Gastroesophageal sphincter (tissue), 3 donors: ENCODE data around the gene NKAIN2.

ENCODE experiments used
- POLR2AphosphoS5 ChIP-seq: sonication (generic); formaldehyde crosslinking; IDR thresholded peaks from one replicate; pipeline ENCODE4 v1.6.1; 2017; ENCODE audit warnings: antibody characterized with exemption
- TF ChIP-seq, protein P1 (sequence below), 4 experiments: fragments of 200-600 bp in 2 of 4; fragments of 450-650 bp in 2 of 4; sonication (generic) in 1 of 4; IDR thresholded peaks; one replicate each; pipeline ENCODE4 v1.5.1; 2017 to 2019; ENCODE audit warnings: antibody characterized with exemption in 4 of 4, mild to moderate bottlenecking in 2 of 4, moderate library complexity in 2 of 4

DNA sequence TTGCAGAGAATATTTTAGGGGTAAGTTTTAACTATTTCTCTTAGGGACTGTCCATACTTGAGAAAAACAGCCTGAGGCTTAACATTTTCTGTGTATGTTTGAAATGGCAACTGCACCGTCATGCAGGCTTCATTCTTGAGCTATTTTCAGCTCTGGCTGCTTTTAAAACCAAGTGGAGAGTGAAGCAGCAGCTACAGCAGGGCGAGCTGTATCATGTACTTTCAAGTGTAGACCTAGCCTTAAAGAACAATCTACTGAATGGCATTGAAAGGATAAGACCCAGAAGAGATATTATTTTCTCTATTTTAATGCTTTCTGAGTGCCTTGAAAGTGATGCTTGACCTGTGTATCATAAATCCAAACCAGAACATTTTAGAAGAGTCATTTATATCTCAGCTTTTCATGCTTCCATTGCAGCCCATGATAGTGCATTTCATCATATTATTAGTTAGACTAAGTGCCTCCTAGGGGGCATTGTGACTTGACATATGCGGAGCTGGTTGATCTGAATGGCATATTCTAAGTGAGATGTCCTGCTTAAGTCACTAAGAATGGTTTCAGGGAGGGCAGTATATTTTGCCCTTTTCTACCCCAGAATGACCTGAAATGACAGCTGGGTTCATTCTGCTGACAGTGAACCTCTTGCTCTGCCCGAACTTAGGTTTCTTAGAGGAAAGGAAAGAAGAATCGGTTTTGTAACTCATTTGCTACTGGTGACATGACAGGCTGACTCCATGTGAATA, 85.3 kb downstream of the NKAIN2 start:
- TF ChIP-seq POLR2AphosphoS5: no peak
- TF ChIP-seq, protein P1, sequence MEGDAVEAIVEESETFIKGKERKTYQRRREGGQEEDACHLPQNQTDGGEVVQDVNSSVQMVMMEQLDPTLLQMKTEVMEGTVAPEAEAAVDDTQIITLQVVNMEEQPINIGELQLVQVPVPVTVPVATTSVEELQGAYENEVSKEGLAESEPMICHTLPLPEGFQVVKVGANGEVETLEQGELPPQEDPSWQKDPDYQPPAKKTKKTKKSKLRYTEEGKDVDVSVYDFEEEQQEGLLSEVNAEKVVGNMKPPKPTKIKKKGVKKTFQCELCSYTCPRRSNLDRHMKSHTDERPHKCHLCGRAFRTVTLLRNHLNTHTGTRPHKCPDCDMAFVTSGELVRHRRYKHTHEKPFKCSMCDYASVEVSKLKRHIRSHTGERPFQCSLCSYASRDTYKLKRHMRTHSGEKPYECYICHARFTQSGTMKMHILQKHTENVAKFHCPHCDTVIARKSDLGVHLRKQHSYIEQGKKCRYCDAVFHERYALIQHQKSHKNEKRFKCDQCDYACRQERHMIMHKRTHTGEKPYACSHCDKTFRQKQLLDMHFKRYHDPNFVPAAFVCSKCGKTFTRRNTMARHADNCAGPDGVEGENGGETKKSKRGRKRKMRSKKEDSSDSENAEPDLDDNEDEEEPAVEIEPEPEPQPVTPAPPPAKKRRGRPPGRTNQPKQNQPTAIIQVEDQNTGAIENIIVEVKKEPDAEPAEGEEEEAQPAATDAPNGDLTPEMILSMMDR (IDR thresholded peaks at IDR 0.05): no peak
